Measurements from ENCODE around the gene SUFU.

SUFU gene

DNA sequence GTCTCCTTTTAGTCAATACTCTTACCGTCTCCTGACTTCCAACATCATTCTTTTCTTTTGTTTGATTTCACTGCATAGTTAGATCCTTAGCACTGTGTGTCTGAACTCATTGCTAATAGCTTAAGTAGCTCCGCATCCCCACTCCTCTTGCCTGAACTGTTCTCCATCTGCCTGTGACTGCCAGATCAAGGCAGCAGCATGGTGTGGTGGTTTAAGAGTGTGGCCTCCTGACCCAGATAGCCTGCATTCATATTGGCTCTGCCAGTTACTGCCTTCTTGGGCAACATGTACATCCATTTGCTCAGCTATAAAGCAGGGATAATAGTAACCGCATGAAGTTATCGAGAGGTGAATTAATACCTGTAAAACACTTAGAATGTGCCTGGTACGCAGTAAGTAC is 50.8 kb downstream of the SUFU start:
- DNase-seq: no peak

DNA sequence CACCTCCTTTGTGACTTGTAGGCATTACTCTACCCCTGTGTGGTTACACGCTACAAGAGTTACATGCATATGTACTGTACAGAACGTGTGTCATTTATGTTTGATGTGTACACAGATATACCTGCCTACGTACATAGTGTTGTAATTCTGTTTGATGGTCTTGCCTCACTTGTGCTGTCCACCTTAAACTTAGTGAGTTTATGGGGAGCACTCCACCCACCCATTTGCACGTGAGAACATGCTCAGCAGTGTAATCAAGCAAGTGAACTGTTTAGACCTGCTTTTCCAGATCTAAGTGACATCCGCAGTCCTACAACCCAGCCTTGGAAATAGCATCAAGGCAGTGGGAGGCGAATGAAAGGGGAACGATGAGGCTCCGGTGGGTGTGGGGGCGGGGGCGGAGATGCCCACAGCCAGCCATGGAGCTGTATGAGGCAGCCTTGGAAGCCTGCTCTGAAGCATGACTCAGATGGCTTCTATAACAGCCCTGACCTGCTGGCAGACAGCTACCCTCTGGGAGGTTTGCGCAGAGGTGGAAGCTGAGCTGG is 52.1 kb downstream of the SUFU start:
- DNase-seq: no peak

GRCh38 chr10:102557569-102557968 is 53.8 kb downstream of the SUFU start:
- DNase-seq: no peak

- no peak for DNase-seq
Observed at GRCh38 chr10:102559764-102560163, 56.0 kb downstream of the SUFU start.

DNA sequence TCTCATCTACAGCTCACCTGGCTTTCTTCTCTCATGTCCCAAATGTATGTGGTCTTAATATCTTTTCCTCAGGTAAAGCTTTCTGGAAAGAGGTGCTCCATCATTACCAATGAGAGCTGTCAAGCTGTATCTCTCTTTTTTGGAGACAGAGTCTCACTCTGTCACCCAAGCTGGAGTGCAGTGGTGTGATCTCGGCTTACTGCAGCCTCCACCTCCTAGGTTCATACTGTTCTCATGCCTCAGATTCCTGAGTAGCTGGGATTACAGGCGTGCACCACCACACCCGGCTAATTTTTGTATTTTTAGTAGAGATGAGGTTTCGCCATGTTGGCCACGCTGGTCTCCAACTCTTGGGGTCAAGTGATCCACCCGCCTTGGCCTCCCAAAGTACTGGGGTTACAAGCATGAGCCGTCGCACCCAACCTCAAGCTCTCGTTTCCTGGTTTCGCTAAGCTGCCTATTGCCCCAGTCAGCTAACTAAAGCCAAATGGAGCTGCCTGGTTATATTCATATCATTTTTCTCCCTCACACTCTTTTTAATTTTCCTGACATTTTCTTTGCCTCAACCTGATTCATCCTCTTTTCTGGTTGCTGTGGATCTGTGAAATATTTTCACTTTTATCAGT is 60.5 kb downstream of the SUFU start:
- no peak for DNase-seq

- DNase-seq: no peak
Observed at GRCh38 chr10:102565793-102566192, 62.0 kb downstream of the SUFU start.

- no peak for DNase-seq
Observed at GRCh38 chr10:102578782-102579181, 75.0 kb downstream of the SUFU start.

DNA sequence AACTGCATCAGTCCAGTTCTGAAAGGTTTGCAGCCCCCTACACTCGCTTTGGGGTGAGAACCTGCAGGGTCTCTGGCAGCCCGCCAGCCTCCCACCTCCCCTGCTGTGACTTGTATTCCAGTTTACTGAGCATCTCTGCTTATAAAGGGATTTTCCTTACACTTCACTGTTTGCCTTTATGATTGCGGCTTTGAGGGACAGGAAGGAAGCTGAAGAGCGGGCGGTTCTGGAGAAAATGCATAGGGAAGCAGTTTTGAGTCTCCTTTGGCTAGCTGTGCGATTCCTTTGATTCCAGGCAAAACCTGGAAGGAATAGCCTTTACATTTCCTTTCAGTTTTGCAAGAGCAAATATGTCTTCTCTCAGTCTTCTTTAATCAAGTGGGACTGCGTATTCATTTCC is 75.6 kb downstream of the SUFU start:
- DNase-seq: no peak

GRCh38 chr10:102580230-102580629 is 76.5 kb downstream of the SUFU start:
- DNase-seq: no peak

GRCh38 chr10:102581401-102581800 is 77.6 kb downstream of the SUFU start:
- DNase-seq: no peak

GRCh38 chr10:102581981-102582580 is 78.3 kb downstream of the SUFU start:
- DNase-seq: no peak

DNA sequence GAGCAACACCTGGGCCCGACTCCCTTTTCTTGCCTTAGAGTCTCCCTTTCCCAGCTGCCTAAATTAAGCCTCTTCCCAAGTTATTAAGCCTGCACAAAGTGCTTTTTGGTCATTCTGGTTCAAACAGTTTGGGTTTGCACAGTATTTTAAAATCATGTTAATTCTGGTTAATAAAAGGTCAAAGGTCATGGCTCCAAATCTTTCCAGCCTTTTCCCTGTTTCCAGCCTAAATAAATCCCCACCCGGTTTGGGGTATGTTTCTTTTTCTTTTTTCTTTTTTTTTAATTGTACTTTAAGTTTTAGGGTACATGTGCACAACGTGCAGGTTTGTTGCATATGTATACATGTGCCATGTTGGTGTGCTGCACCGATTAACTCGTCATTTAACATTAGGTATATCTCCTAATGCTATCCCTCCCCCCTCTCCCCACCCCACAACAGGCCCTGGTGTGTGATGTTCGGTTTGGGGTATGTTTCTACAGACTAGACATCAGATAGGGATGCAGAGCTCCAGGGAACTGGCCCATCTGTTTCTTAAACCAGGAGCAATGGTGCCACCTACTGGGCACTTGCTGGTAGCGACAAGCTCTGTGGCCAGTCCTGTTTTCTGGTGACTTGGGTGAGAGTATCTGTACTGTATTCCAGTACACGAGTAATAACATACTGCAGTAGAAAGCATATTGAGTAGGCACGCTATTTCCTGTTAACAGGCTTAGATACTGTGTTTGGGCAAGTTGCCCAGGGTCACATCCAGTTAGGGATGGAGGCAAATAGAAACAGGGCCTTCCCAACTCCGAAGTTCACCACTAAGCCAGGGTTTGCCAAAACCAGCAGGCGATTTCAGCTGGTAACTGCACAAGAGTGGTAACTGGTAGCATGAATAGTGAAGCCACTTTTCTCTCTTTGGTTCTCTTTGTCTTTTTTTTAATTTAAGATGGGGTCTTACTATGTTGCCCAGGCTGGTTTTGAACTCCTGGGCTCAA is 80.0 kb downstream of the SUFU start:
- peak; percentile 55 for DNase-seq

DNA sequence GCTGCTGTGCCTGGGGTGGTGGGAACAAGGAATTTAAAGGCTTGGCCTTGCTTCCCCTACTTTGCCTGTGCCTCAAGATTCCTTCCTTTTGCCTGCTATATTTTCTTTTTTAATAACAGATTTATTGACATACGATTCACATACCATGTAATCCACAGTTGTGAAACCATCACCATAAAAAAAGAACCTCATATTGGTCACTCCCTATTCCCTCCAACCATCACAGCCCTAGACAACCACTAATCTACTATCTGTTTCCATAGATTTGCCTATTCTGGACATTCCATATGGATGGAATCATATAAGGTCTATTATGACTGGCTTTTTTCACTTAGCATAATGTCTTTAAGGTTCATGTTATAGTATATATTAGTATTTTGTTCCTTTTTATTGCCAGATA is 81.3 kb downstream of the SUFU start:
- no peak for DNase-seq

DNA sequence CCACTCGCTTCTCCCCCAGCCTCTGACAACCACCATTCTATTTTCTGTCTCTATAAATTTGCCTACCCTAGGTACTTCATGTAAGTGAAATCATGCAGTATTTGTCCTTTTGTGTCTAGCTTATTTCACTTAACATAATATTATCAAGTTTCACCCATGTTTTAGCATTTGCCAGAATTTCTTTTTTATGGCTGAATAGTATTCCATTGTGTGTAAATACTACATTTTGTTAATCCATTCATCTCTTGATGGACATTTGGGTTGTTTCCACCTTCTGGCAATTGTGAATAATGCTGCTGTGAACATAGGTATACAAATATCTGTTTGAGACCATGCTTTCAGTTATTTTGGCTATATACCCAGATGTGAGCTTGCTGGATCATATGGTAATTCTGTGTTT is 83.1 kb downstream of the SUFU start:
- no peak for DNase-seq

GRCh38 chr10:102588875-102589274 is 85.1 kb downstream of the SUFU start:
- no peak for DNase-seq

GRCh38 chr10:102593074-102593803 is 89.5 kb downstream of the SUFU start:
- DNase-seq: no peak

DNA sequence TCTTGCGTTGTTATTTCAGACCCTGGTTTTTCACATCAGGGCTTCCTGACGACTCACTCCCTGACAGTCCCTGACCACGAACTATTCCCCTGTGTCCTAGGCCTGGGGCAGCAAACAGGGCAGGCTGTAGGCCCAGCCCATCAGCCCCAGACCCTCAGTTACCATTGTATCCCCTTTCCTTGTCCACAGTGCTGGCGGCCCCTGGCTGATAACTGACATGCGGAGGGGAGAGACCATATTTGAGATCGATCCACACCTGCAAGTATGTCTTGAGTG is 90.0 kb downstream of the SUFU start:
- no peak for DNase-seq

DNA sequence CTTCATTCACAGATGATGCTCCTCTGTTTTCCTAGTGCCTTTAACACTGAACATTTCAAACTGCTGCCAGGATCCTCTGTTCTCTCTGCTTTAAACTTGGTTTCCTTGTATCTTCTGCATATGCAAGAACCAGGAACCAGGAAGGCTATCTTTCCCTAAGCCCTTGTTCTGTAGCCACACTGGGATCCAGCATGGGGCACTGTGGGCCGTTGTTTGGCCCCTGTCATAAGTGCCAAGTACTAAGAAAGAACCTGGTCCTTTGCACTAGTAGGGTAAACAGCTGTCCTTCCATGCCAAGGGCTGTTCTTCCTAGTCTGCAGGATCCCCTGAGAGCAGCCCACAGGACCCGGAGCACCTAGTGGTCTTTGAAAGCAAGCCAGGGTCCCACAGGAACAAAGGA is 91.5 kb downstream of the SUFU start:
- no peak for DNase-seq

GRCh38 chr10:102595897-102596296 is 92.1 kb downstream of the SUFU start:
- DNase-seq: no peak

- peak; percentile 28 for DNase-seq
Observed at GRCh38 chr10:102596506-102596971, 92.8 kb downstream of the SUFU start.

GRCh38 chr10:102597131-102597991 is 93.6 kb downstream of the SUFU start:
- no peak for DNase-seq

- DNase-seq: no peak
Observed at GRCh38 chr10:102598243-102598642, 94.5 kb downstream of the SUFU start.

Data from NCI-H1092 (cell line).